HCT116 (cell line): Measurements from ENCODE around the gene RBMS1. TPM values are rescaled to one million over a fixed set of nuclear protein-coding genes. Genes with fewer than 3 reads are reported as not detected.

Source experiments
- ATAC-seq: fragments of 200-7000 bp; cut with Tn5 transposase; 2 replicates; pipeline ENCODE4 v1.9.1; 2020; ENCODE audit warnings: mild to moderate bottlenecking, moderate library complexity
- BruUV-seq: library from RNA; stranded (reverse); fragments of 400-500 nt; replicated peaks from 2 replicates; lab custom pipeline; 2021; lab: Mats Ljungman, UMichigan
- CTCF ChIA-PET: fragments of 300-600 bp; sonication (Branson Sonifier 250); formaldehyde crosslinking; loops from one replicate; lab custom pipeline; 2021; ENCODE audit warnings: antibody characterized with exemption; lab: Charles Lee
- POLR2A ChIA-PET: fragments of 300-600, 350-600 bp; sonication (Branson Sonifier 250); formaldehyde crosslinking; loops from one replicate; lab custom pipeline; 2021; ENCODE audit warnings: antibody characterized with exemption; lab: Charles Lee
- RAD21 ChIA-PET, 2 experiments: fragments of 300-600 bp; sonication (Branson Sonifier 250); formaldehyde crosslinking; loops; one replicate each; lab custom pipeline; 2023; ENCODE audit warnings: low total read pairs in 2 of 2; ENCODE audit not compliant: uncharacterized antibody in 2 of 2, unreplicated experiment in 2 of 2, low non-redundant PET in 1 of 2; lab: Charles Lee
- DNase-seq: peaks from one replicate; pipeline ENCODE4 v3.0.0-alpha.2; 2010; ENCODE audit warnings: low read depth, low spot score
- H2AFZ ChIP-seq: fragments of 200-600 bp; shearing (Covaris generic), sonication (generic); 2 replicates; pipeline ENCODE4 v1.6.1; 2017; ENCODE audit warnings: low read depth, mixed run types, mixed read lengths, antibody characterized with exemption, low read length; ENCODE audit not compliant: poor library complexity, severe bottlenecking
- H3K27ac ChIP-seq: 2 replicates; pipeline ENCODE4 v1.5.1; 2012; ENCODE audit warnings: low read depth, low read length
- H3K27me3 ChIP-seq: fragments of 200-600 bp; sonication (generic); 2 replicates; pipeline ENCODE4 v1.6.1; 2016; ENCODE audit warnings: mixed run types, low read length, mixed read lengths; ENCODE audit not compliant: insufficient read depth
- H3K36me3 ChIP-seq, 2 experiments: fragments of 200-500 bp in 1 of 2; fragments of 200-600 bp in 1 of 2; sonication (Bioruptor generic) in 1 of 2; sonication (generic) in 1 of 2; 2 replicates each; pipeline versions ENCODE4 v1.5.1 to v1.6.1; 2014 to 2016; ENCODE audit warnings: low read length in 2 of 2, inconsistent platforms in 1 of 2, mixed read lengths in 1 of 2, mixed run types in 1 of 2; ENCODE audit not compliant: insufficient read depth in 2 of 2, control insufficient read depth in 1 of 2
- H3K4me1 ChIP-seq, 2 experiments: fragments of 200-600 bp in 1 of 2; sonication (generic) in 1 of 2; 2 replicates each; pipeline versions ENCODE4 v1.5.1 to v1.6.1; 2012 to 2017; ENCODE audit warnings: low read length in 2 of 2, inconsistent platforms in 1 of 2, mild to moderate bottlenecking in 1 of 2, mixed read lengths in 1 of 2, mixed run types in 1 of 2, moderate library complexity in 1 of 2; ENCODE audit not compliant: insufficient read depth in 2 of 2, control insufficient read depth in 1 of 2
- H3K4me2 ChIP-seq: fragments of 200-600 bp; sonication (generic); 2 replicates; pipeline ENCODE4 v1.6.1; 2017; ENCODE audit warnings: mixed run types, low read length, mixed read lengths
- H3K4me3 ChIP-seq, 2 experiments: fragments of 200-600 bp in 1 of 2; sonication (generic) in 1 of 2; replicated peaks in 1 of 2; 2 replicates each; pipeline ENCODE4 v1.5.1; 2011 to 2016; ENCODE audit warnings: low read length in 2 of 2, control low read depth in 1 of 2, low read depth in 1 of 2, mild to moderate bottlenecking in 1 of 2, mixed read lengths in 1 of 2, mixed run types in 1 of 2
- H3K79me2 ChIP-seq: fragments of 200-600 bp; sonication (generic); 2 replicates; pipeline ENCODE4 v1.6.1; 2017; ENCODE audit warnings: mild to moderate bottlenecking, mixed run types, low read length, moderate library complexity, mixed read lengths; ENCODE audit not compliant: insufficient read depth
- H3K9ac ChIP-seq: fragments of 200-600 bp; sonication (generic); 2 replicates; pipeline ENCODE4 v1.6.1; 2016; ENCODE audit warnings: low read length, mixed read lengths
- H3K9me2 ChIP-seq: fragments of 200-600 bp; sonication (generic), shearing (Covaris generic); 2 replicates; pipeline ENCODE4 v1.6.1; 2017; ENCODE audit warnings: mixed run types, mild to moderate bottlenecking, moderate library complexity; ENCODE audit not compliant: insufficient read depth
- H3K9me3 ChIP-seq, 2 experiments: fragments of 200-500 bp in 1 of 2; fragments of 200-600 bp in 1 of 2; sonication (Bioruptor generic) in 1 of 2; sonication (generic) in 1 of 2; 2 replicates each; pipeline ENCODE4 v1.6.1; 2014 to 2017; ENCODE audit warnings: low read length in 2 of 2, mixed read lengths in 2 of 2, inconsistent platforms in 1 of 2, low read depth in 1 of 2, mild to moderate bottlenecking in 1 of 2, mixed run types in 1 of 2, moderate library complexity in 1 of 2; ENCODE audit not compliant: control insufficient read depth in 1 of 2, insufficient read depth in 1 of 2
- H4K20me1 ChIP-seq: fragments of 200-600 bp; sonication (generic), shearing (Covaris generic); 2 replicates; pipeline ENCODE4 v1.6.1; 2017; ENCODE audit warnings: mixed run types, mild to moderate bottlenecking, moderate library complexity; ENCODE audit not compliant: insufficient read depth
- FOSL1 ChIP-seq: IDR thresholded peaks from 2 replicates; pipeline ENCODE4 v1.6.1; 2012; ENCODE audit warnings: low read depth
- JUND ChIP-seq: IDR thresholded peaks from 2 replicates; pipeline ENCODE4 v1.6.1; 2012
- POLR2A ChIP-seq: IDR thresholded peaks from 2 replicates; pipeline ENCODE4 v1.7.0; 2011; ENCODE audit warnings: borderline replicate concordance; ENCODE audit not compliant: insufficient read depth, insufficient read length; ENCODE audit errors: extremely low read depth
- YY1 ChIP-seq: IDR thresholded peaks from 2 replicates; pipeline ENCODE4 v1.6.1; 2011; ENCODE audit warnings: low read length, low read depth, moderate library complexity, mild to moderate bottlenecking; ENCODE audit not compliant: insufficient replicate concordance; ENCODE audit errors: extremely low read depth
- ZFX ChIP-seq: fragments of 450-650 bp; IDR thresholded peaks from 2 replicates; pipeline ENCODE4 v1.6.1; 2017
- intact Hi-C: fragments of 100-400 bp; cut with micrococcal nuclease; formaldehyde crosslinking; loops from 2 replicates; pipeline ENCODE4 v1.10.0; 2022
- total RNA-seq: library from RNA; stranded (reverse); gene quantifications from one replicate; pipeline ENCODE4 v1.2.1, GENCODE V29; 2021; ENCODE audit not compliant: unreplicated experiment

Gene RBMS1
- total RNA-seq, 1 experiment from 2014 or later, result 17.6 TPM

DNA sequence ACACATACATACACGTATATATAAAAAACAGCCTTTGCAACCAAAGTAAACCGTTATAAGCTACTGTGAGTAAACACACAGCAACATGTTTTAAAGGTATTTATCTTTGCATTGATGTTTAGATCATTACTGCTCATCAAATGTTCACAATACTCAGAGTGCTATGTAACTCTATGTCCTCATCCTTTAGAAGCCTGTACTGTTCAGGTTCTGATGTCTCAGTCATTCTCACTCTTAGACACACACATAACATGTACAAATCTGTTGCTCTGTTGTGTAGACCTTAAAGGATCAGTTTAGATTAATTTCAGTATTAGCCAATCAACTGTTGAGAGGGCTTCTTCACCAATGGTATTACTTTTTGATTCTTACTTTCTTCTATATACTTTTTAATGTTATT is 153.9 kb downstream of the RBMS1 start:
- CTCF ChIA-PET, result no interaction called here
- RAD21 ChIA-PET, result no interaction called here
- H3K27me3 ChIP-seq, result no peaks in the 10 kb centered on the region
- TF ChIP-seq FOSL1 (no peak), POLR2A (no peak), YY1 (no peak)
- TF ChIP-seq, all 23 proteins: peak for 0
- POLR2A ChIA-PET, result no interaction called here
- DNase-seq (no peak), ATAC-seq (no peak)
- Histone ChIP-seq H3K9ac (no peak overlapping the region), H3K9me3 (no peaks in the 10 kb centered on the region), H3K4me3 (no peak overlapping the region), H3K4me2 (no peak overlapping the region), H2AFZ (no peak overlapping the region), H3K9me2 (no peaks in the 10 kb centered on the region), H3K36me3 (no peaks in the 10 kb centered on the region), H3K27ac (no peak overlapping the region), H3K79me2 (no peaks in the 10 kb centered on the region), H3K4me1 (no peaks in the 10 kb centered on the region), H4K20me1 (no peaks in the 10 kb centered on the region)
- BruUV-seq, result no TSS peak
- intact Hi-C loops, result no loop called here

DNA sequence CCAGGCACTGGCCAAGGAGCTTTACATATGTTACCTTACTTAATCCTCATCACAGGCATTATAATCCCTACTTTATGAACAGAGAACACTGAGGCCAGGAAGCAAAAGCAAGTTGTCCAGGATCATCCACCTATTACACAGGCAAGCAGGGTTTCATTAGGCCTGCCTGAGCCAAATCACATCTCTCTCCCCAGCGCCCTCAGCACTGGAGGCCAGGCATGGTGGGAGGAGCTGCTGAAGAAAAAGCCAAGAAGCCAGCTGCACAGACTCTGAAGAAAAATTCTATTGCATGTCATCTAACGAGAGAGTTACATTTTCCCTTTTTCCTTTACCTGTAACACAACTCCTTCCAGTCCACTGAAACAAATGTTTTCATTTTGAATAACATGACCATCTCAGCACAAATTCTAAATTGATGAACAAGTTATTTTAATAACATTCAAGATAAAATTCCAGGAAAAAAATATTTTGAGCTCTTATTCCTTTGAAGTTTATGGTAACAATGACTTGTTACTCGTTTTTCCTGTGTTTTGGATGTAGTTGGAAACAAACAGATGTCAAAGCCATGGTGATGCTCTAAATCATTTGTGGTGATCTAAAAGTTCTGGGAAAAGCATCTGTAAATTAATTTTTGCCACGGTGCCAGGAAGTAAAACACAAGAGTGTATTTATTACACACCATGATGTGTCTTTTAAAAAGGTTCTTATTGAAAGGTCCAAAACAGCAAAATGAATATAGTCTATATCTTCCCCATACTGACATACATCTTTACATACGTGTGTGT is 154.5 kb downstream of the RBMS1 start:
- Histone ChIP-seq H3K4me3 (no peak overlapping the region), H4K20me1 (no peaks in the 10 kb centered on the region), H3K4me2 (no peak overlapping the region), H3K4me1 (no peaks in the 10 kb centered on the region), H3K9me3 (no peaks in the 10 kb centered on the region), H2AFZ (no peak overlapping the region), H3K27me3 (no peaks in the 10 kb centered on the region), H3K36me3 (no peaks in the 10 kb centered on the region), H3K9me2 (no peaks in the 10 kb centered on the region), H3K9ac (no peak overlapping the region), H3K79me2 (no peaks in the 10 kb centered on the region), H3K27ac (no peak overlapping the region)
- intact Hi-C loops, result no loop called here
- ATAC-seq (no peak), DNase-seq (no peak)
- BruUV-seq, result no TSS peak
- ChIA-PET RAD21 (no interaction called here), POLR2A (no interaction called here), CTCF (interaction anchor here (1.9 kb wide), 1 partner anchor 15 kb away, joined by 8 read pairs; no protein-coding TSS in a partner anchor)
- no peak for TF ChIP-seq JUND
- TF ChIP-seq ZFX, result no peak
